Measurements from ENCODE around the gene CDC42EP2. TPM values are rescaled to one million over a fixed set of nuclear protein-coding genes. Genes with fewer than 3 reads are reported as not detected.
A peak's percentile ranks its signal among the peaks of the same experiment; 100 is the strongest.

Gene CDC42EP2
- total and polyA plus RNA-seq, 2 of the 13 experiments (the other 11 are each of a cell fraction or from before 2014, with no cell fraction given), result 2.3 to 7.1 TPM

GRCh38 chr11:65315204-65315865, 669 bp downstream of the CDC42EP2 start (continued):
- TF ChIP-seq ZNF280B (CRISPR knock-in tag; IDR thresholded peaks at IDR 0.05; ENCODE audit: borderline replicate concordance) (no peak), CBX1 (IDR thresholded peaks at IDR 0.05; ENCODE audit: low read depth) (no peak), NR2F2 (IDR thresholded peaks at IDR 0.05; ENCODE audit: borderline replicate concordance, low read depth) (no peak), ZHX1 (CRISPR knock-in tag; IDR thresholded peaks at IDR 0.05; ENCODE audit: low read depth) (no peak), KMT2B (CRISPR knock-in tag; IDR thresholded peaks at IDR 0.05) (0 out of 2 replicates have a peak, but pooled peaks have one; percentile 56), ZNF512 (CRISPR knock-in tag; IDR thresholded peaks at IDR 0.05) (no peak), YY1 (IDR thresholded peaks at IDR 0.05; ENCODE audit: insufficient read depth, insufficient replicate concordance, low read depth, low read length) (peak; percentile 77), ZNF749 (CRISPR knock-in tag; IDR thresholded peaks at IDR 0.05; ENCODE audit: borderline replicate concordance) (peak; percentile 74; the same call in 1 of the 2 replicates), ZBTB38 (CRISPR knock-in tag; IDR thresholded peaks at IDR 0.05) (no peak), SOX13 (IDR thresholded peaks at IDR 0.05) (no peak), SOX13 (CRISPR knock-in tag; conservative IDR thresholded peaks at IDR 0.05 in 1 of 2, IDR thresholded peaks at IDR 0.05 in 1 of 2) (no peak), TRIM22 (IDR thresholded peaks at IDR 0.05) (no peak)
